Nucleus accumbens (tissue), 56 donors: ENCODE results near the gene INHBC.
A peak's percentile ranks its signal among the peaks of the same experiment; 100 is the strongest.
"Not testable (repeated sequence)": the region's sequence is repeated elsewhere in the genome, so short reads cannot be mapped to it uniquely, and the experiment has no call there.

Source experiments
- DNase-seq, 56 donors: peaks; one replicate each; lab custom pipeline; 2025; lab: John Stamatoyannopoulos, UW

Gene INHBC

GRCh38 chr12:57477710-57478681 lies 43.4 kb downstream of the INHBC start:
- no peak for DNase-seq

- no peak for DNase-seq
Measured at GRCh38 chr12:57479043-57479375, 44.4 kb downstream of the INHBC start.

GRCh38 chr12:57479376-57480115 lies 45.0 kb downstream of the INHBC start, which contains the start of gene ARHGAP9:
Gene ARHGAP9 (minus strand): TSS chr12:57479866. CDS start chr12:57479406, 460 bp downstream.
- no peak for DNase-seq

- no peak for DNase-seq
Measured at GRCh38 chr12:57481671-57482070, 47.1 kb downstream of the INHBC start.

GRCh38 chr12:57483466-57483865 lies 48.9 kb downstream of the INHBC start:
- DNase-seq: no peak

- DNase-seq: no peak
Measured at GRCh38 chr12:57485695-57486094, 51.1 kb downstream of the INHBC start.

- no peak for DNase-seq
Measured at GRCh38 chr12:57487055-57487596, 52.5 kb downstream of the INHBC start.

GRCh38 chr12:57487597-57488401 lies 53.2 kb downstream of the INHBC start, which contains the start of gene MARS1:
Gene MARS1 (plus strand): TSS chr12:57488068. CDS start chr12:57488091, 23 bp downstream.
- DNase-seq: peak; percentile 58 to 98 (median 90)

- no peak for DNase-seq
Measured at GRCh38 chr12:57488402-57489156, 54.0 kb downstream of the INHBC start.

GRCh38 chr12:57489157-57489641 lies 54.6 kb downstream of the INHBC start:
- DNase-seq: no peak

GRCh38 chr12:57490126-57490525 lies 55.5 kb downstream of the INHBC start:
- DNase-seq: no peak

GRCh38 chr12:57491393-57492280 lies 57.1 kb downstream of the INHBC start:
- peak in 1 of 56 donors; percentile 21 for DNase-seq

- not testable (repeated sequence) for DNase-seq
Measured at GRCh38 chr12:57495051-57495701, 60.6 kb downstream of the INHBC start.

- no peak for DNase-seq
Measured at GRCh38 chr12:57496822-57497221, 62.2 kb downstream of the INHBC start.

- DNase-seq: no peak
Measured at GRCh38 chr12:57497223-57498131, 62.9 kb downstream of the INHBC start.

GRCh38 chr12:57498132-57498502 lies 63.5 kb downstream of the INHBC start:
- no peak for DNase-seq

- no peak for DNase-seq
Measured at GRCh38 chr12:57498571-57498970, 64.0 kb downstream of the INHBC start.
